ENCODE data around the gene SARDH. TPM values are rescaled to one million over a fixed set of nuclear protein-coding genes. Genes with fewer than 3 reads are reported as not detected.

Gene SARDH
- total RNA-seq, 4 donors from 2014 or later, result 0.47 to 5.0 (median 0.95) TPM

- Histone ChIP-seq H3K27ac (no peak overlapping the region), H3K4me3 (no peak overlapping the region)
Measured at GRCh38 chr9:133713150-133713959, 24.8 kb downstream of the SARDH start.

GRCh38 chr9:133712221-133713100 lies 25.7 kb downstream of the SARDH start:
- H3K27ac ChIP-seq, result no peak overlapping the region
- H3K36me3 ChIP-seq, result no peaks in the 10 kb centered on the region
- H3K4me3 ChIP-seq, result no peak overlapping the region
- H3K9me3 ChIP-seq, result no peaks in the 10 kb centered on the region
- TF ChIP-seq POLR2A (IDR thresholded peaks at IDR 0.05) (no peak), CTCF (IDR thresholded peaks at IDR 0.05) (no peak)
- H3K27me3 ChIP-seq, result no peaks in the 10 kb centered on the region
- H3K4me1 ChIP-seq, result peaks cover 0 to 5% (median 0%) of the 10 kb centered on the region in 4 donors
- DNase-seq, result no peak

More at GRCh38 chr9:133713150-133713959, 24.8 kb downstream of the SARDH start:
- TF ChIP-seq CTCF (IDR thresholded peaks at IDR 0.05) (no peak), POLR2A (IDR thresholded peaks at IDR 0.05) (no peak)
- Histone ChIP-seq H3K9me3 (no peaks in the 10 kb centered on the region), H3K27me3 (no peaks in the 10 kb centered on the region), H3K4me1 (peaks cover 0 to 5% (median 0%) of the 10 kb centered on the region in 4 donors), H3K36me3 (no peaks in the 10 kb centered on the region)
- no peak for DNase-seq

GRCh38 chr9:133711428-133712220 lies 26.5 kb downstream of the SARDH start:
- H3K27ac ChIP-seq, result no peak overlapping the region
- H3K4me3 ChIP-seq, result no peak overlapping the region
- H3K4me1 ChIP-seq, result peaks cover 0 to 5% (median 0%) of the 10 kb centered on the region in 4 donors
- no peak for DNase-seq
- no peaks in the 10 kb centered on the region for H3K36me3 ChIP-seq
- H3K9me3 ChIP-seq, result no peaks in the 10 kb centered on the region
- TF ChIP-seq CTCF (IDR thresholded peaks at IDR 0.05) (no peak), POLR2A (IDR thresholded peaks at IDR 0.05) (no peak)
- no peaks in the 10 kb centered on the region for H3K27me3 ChIP-seq

GRCh38 chr9:133710661-133711427 lies 27.3 kb downstream of the SARDH start:
- H3K36me3 ChIP-seq, result no peaks in the 10 kb centered on the region
- TF ChIP-seq CTCF (IDR thresholded peaks at IDR 0.05), result no peak
- TF ChIP-seq POLR2A (IDR thresholded peaks at IDR 0.05), result no peak
- DNase-seq, result no peak
- peaks cover 0 to 5% (median 0%) of the 10 kb centered on the region in 4 donors for H3K4me1 ChIP-seq
- no peak overlapping the region for H3K4me3 ChIP-seq
- H3K27ac ChIP-seq, result no peak overlapping the region
- H3K9me3 ChIP-seq, result no peaks in the 10 kb centered on the region
- no peaks in the 10 kb centered on the region for H3K27me3 ChIP-seq
